ENCODE results near the gene CLCNKB. TPM values are rescaled to one million over a fixed set of nuclear protein-coding genes. Genes with fewer than 3 reads are reported as not detected.

Gene CLCNKB
- total and polyA plus RNA-seq, 2 experiments from 2014 or later: 1.3 to 1.9 TPM

DNA sequence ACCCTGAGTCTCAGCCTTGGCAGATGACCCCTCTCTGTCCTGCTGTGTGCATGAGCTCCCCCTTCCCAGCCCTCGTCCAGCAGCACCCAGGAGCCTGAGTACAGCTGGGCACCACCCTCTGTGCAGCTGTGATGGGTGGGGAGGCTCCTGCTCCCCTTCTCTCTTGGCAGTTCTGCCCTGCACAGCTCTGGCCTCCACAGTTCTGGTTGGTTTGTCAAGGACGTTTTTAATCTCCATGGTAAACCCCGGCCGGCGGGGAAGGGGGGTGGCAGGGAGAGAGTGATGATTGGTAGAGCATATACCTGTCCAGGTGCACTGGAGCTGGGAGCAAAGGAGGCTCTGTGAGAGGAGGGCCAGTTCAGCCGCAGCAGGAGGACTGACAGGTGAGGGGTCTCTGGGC, 21.9 kb upstream of the CLCNKB start, which contains the start of gene CLCNKA (continued):
- no peak for TF ChIP-seq ZNF331 (CRISPR knock-in tag; IDR thresholded peaks at IDR 0.05; ENCODE audit: low read depth)
- TF ChIP-seq ZNF114 (CRISPR knock-in tag; IDR thresholded peaks at IDR 0.05): no peak
- TF ChIP-seq EZH2 (IDR thresholded peaks at IDR 0.05; ENCODE audit: low read depth, unreplicated experiment): no peak

DNA sequence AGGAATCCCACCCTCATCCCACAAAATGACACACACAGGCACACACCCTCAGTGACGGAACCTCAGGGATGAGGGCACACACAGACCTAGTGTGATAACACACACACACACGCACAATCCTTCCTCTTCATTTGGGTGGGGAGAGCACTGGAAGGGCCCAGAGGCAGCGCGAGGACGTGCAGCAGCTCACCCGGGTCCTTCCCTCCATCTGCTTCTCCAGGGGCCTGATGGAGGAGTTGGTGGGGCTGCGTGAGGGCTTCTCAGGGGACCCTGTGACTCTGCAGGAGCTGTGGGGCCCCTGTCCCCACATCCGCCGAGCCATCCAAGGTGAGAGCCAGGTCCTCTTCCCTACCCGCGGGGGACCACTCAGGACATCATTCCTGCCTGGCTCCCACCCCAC, 21.2 kb upstream of the CLCNKB start:
- peaks cover 28% of the 10 kb centered on the region for H3K27me3 Mint-ChIP-seq (ENCODE audit: insufficient read depth, low read depth, poor library complexity)
- H3K79me2 ChIP-seq (replicated peaks; ENCODE audit: insufficient read depth): no peaks in the 10 kb centered on the region
- H3K27me3 ChIP-seq (ENCODE audit: insufficient read depth): no peaks in the 10 kb centered on the region

More for the DNA sequence above, 21.2 kb upstream of the CLCNKB start:
- peaks cover 20% of the 10 kb centered on the region for H3K4me1 Mint-ChIP-seq
- H4K20me1 ChIP-seq (replicated peaks; ENCODE audit: insufficient read depth): no peaks in the 10 kb centered on the region
- H2AFZ ChIP-seq: no peak overlapping the region
- TF ChIP-seq, protein P1, sequence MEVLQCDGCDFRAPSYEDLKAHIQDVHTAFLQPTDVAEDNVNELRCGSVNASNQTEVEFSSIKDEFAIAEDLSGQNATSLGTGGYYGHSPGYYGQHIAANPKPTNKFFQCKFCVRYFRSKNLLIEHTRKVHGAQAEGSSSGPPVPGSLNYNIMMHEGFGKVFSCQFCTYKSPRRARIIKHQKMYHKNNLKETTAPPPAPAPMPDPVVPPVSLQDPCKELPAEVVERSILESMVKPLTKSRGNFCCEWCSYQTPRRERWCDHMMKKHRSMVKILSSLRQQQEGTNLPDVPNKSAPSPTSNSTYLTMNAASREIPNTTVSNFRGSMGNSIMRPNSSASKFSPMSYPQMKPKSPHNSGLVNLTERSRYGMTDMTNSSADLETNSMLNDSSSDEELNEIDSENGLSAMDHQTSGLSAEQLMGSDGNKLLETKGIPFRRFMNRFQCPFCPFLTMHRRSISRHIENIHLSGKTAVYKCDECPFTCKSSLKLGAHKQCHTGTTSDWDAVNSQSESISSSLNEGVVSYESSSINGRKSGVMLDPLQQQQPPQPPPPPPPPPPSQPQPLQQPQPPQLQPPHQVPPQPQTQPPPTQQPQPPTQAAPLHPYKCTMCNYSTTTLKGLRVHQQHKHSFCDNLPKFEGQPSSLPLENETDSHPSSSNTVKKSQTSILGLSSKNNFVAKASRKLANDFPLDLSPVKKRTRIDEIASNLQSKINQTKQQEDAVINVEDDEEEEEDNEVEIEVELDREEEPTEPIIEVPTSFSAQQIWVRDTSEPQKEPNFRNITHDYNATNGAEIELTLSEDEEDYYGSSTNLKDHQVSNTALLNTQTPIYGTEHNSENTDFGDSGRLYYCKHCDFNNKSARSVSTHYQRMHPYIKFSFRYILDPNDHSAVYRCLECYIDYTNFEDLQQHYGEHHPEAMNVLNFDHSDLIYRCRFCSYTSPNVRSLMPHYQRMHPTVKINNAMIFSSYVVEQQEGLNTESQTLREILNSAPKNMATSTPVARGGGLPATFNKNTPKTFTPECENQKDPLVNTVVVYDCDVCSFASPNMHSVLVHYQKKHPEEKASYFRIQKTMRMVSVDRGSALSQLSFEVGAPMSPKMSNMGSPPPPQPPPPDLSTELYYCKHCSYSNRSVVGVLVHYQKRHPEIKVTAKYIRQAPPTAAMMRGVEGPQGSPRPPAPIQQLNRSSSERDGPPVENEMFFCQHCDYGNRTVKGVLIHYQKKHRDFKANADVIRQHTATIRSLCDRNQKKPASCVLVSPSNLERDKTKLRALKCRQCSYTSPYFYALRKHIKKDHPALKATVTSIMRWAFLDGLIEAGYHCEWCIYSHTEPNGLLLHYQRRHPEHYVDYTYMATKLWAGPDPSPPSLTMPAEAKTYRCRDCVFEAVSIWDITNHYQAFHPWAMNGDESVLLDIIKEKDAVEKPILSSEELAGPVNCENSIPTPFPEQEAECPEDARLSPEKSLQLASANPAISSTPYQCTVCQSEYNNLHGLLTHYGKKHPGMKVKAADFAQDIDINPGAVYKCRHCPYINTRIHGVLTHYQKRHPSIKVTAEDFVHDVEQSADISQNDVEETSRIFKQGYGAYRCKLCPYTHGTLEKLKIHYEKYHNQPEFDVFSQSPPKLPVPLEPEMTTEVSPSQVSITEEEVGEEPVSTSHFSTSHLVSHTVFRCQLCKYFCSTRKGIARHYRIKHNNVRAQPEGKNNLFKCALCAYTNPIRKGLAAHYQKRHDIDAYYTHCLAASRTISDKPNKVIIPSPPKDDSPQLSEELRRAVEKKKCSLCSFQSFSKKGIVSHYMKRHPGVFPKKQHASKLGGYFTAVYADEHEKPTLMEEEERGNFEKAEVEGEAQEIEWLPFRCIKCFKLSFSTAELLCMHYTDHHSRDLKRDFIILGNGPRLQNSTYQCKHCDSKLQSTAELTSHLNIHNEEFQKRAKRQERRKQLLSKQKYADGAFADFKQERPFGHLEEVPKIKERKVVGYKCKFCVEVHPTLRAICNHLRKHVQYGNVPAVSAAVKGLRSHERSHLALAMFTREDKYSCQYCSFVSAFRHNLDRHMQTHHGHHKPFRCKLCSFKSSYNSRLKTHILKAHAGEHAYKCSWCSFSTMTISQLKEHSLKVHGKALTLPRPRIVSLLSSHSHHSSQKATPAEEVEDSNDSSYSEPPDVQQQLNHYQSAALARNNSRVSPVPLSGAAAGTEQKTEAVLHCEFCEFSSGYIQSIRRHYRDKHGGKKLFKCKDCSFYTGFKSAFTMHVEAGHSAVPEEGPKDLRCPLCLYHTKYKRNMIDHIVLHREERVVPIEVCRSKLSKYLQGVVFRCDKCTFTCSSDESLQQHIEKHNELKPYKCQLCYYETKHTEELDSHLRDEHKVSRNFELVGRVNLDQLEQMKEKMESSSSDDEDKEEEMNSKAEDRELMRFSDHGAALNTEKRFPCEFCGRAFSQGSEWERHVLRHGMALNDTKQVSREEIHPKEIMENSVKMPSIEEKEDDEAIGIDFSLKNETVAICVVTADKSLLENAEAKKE (CRISPR knock-in tag; IDR thresholded peaks at IDR 0.05): no peak
- TF ChIP-seq EZH2 (IDR thresholded peaks at IDR 0.05; ENCODE audit: low read depth, unreplicated experiment): no peak
- no peak for TF ChIP-seq ZNF331 (CRISPR knock-in tag; IDR thresholded peaks at IDR 0.05; ENCODE audit: low read depth)
- TF ChIP-seq CREB1 (CRISPR knock-in tag; IDR thresholded peaks at IDR 0.05; ENCODE audit: low read depth): no peak
- TF ChIP-seq, protein P2, sequence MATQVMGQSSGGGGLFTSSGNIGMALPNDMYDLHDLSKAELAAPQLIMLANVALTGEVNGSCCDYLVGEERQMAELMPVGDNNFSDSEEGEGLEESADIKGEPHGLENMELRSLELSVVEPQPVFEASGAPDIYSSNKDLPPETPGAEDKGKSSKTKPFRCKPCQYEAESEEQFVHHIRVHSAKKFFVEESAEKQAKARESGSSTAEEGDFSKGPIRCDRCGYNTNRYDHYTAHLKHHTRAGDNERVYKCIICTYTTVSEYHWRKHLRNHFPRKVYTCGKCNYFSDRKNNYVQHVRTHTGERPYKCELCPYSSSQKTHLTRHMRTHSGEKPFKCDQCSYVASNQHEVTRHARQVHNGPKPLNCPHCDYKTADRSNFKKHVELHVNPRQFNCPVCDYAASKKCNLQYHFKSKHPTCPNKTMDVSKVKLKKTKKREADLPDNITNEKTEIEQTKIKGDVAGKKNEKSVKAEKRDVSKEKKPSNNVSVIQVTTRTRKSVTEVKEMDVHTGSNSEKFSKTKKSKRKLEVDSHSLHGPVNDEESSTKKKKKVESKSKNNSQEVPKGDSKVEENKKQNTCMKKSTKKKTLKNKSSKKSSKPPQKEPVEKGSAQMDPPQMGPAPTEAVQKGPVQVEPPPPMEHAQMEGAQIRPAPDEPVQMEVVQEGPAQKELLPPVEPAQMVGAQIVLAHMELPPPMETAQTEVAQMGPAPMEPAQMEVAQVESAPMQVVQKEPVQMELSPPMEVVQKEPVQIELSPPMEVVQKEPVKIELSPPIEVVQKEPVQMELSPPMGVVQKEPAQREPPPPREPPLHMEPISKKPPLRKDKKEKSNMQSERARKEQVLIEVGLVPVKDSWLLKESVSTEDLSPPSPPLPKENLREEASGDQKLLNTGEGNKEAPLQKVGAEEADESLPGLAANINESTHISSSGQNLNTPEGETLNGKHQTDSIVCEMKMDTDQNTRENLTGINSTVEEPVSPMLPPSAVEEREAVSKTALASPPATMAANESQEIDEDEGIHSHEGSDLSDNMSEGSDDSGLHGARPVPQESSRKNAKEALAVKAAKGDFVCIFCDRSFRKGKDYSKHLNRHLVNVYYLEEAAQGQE (IDR thresholded peaks at IDR 0.05; ENCODE audit: unreplicated experiment): no peak
- TF ChIP-seq POLR2AphosphoS5 (IDR thresholded peaks at IDR 0.05; ENCODE audit: low read depth): no peak
- TF ChIP-seq STAT1 (IDR thresholded peaks at IDR 0.05; ENCODE audit: unreplicated experiment): no peak
- ATAC-seq (no peak), DNase-seq (ENCODE audit: low spot score) (no peak)
- no peak overlapping the region for H3K4me3 Mint-ChIP-seq
- peaks cover 10% of the 10 kb centered on the region for H3K4me1 ChIP-seq (ENCODE audit: insufficient read depth)
- H3K4me2 ChIP-seq: no peak overlapping the region
- H3K9me3 Mint-ChIP-seq: no peaks in the 10 kb centered on the region
- no peaks in the 10 kb centered on the region for H3K36me3 ChIP-seq (ENCODE audit: insufficient read depth)
- no peaks in the 10 kb centered on the region for H3K36me3 Mint-ChIP-seq (ENCODE audit: low read depth)
- no peak overlapping the region for H3K4me3 ChIP-seq
- no peaks in the 10 kb centered on the region for H3F3A ChIP-seq (replicated peaks; ENCODE audit: low read depth)
- no peak overlapping the region for H3K27ac Mint-ChIP-seq
- no peaks in the 10 kb centered on the region for H3K9me2 ChIP-seq (ENCODE audit: insufficient read depth)
- H3K27ac ChIP-seq (ENCODE audit: low read depth): no peak overlapping the region
